ENCODE results near the gene KNTC1.
"Not testable (repeated sequence)": the region's sequence is repeated elsewhere in the genome, so short reads cannot be mapped to it uniquely, and the experiment has no call there.

KNTC1 gene

DNA sequence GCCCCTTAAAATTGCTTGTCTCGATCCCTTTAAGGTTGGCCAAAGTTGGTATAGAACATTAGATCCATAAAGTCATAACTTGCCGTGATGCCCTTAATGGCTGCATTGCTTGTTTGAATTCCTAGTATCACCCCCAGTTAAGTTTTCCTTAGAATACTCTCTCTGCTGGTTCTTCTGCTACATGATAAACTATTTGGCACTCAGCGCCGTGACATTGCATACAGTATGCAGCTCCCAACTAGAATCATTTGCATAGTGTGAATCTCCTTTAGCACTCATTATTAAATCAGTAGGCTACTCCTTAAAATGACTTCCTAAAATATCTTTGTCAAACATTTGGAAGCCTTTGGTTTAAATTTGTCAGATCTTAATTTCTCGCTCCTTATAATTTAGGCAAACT lies 42.2 kb downstream of the KNTC1 start:
- Histone ChIP-seq H3K27me3 (ENCODE audit: low read depth, low read length) (no peaks in the 10 kb centered on the region), H3K27ac (ENCODE audit: low read length) (no peak overlapping the region), H4K20me1 (ENCODE audit: insufficient read depth, low read length) (no peaks in the 10 kb centered on the region), H3K9ac (ENCODE audit: low read length) (no peak overlapping the region), H3K4me3 (ENCODE audit: low read length) (no peak overlapping the region), H3K4me2 (ENCODE audit: low read length) (no peak overlapping the region), H3K79me2 (ENCODE audit: low read length) (no peaks in the 10 kb centered on the region), H3K36me3 (replicated peaks; ENCODE audit: low read depth, low read length) (peaks cover 44% of the 10 kb centered on the region), H2AFZ (ENCODE audit: low read depth, low read length) (no peak overlapping the region), H3K4me1 (ENCODE audit: low read length) (no peaks in the 10 kb centered on the region), H3K9me3 (ENCODE audit: insufficient read depth, low read length) (no peaks in the 10 kb centered on the region)
- TF ChIP-seq, protein P1, sequence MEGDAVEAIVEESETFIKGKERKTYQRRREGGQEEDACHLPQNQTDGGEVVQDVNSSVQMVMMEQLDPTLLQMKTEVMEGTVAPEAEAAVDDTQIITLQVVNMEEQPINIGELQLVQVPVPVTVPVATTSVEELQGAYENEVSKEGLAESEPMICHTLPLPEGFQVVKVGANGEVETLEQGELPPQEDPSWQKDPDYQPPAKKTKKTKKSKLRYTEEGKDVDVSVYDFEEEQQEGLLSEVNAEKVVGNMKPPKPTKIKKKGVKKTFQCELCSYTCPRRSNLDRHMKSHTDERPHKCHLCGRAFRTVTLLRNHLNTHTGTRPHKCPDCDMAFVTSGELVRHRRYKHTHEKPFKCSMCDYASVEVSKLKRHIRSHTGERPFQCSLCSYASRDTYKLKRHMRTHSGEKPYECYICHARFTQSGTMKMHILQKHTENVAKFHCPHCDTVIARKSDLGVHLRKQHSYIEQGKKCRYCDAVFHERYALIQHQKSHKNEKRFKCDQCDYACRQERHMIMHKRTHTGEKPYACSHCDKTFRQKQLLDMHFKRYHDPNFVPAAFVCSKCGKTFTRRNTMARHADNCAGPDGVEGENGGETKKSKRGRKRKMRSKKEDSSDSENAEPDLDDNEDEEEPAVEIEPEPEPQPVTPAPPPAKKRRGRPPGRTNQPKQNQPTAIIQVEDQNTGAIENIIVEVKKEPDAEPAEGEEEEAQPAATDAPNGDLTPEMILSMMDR (IDR thresholded peaks at IDR 0.05; ENCODE audit: low read depth, low read length): no peak
- no peak for TF ChIP-seq EZH2phosphoT487 (IDR thresholded peaks at IDR 0.05; ENCODE audit: low read depth)

DNA sequence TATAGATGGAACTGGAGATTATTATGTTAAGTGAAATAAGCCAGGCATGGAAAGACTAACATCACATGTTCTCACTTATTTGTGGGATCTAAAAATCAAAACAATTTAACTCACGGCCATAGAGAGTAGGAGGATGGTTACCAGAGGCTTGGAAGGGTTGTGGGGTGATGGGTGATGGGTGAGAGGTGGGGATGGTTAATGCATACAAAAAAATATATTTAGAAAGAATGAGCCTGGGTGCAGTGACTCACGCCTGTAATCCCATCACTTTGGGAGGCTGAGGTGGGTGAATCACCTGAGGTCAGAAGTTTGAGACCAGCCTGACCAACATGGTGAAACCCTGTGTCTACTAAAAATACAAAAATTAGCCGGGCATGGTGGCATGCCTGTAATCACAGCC lies 43.0 kb downstream of the KNTC1 start:
- H3K27me3 ChIP-seq (ENCODE audit: low read depth, low read length); H3K9me3 ChIP-seq (ENCODE audit: insufficient read depth, low read length); H3K9ac ChIP-seq (ENCODE audit: low read length); H3K27ac ChIP-seq (ENCODE audit: low read length); H3K4me1 ChIP-seq (ENCODE audit: low read length); H3K79me2 ChIP-seq (ENCODE audit: low read length); H4K20me1 ChIP-seq (ENCODE audit: insufficient read depth, low read length); H3K4me3 ChIP-seq (ENCODE audit: low read length); H2AFZ ChIP-seq (ENCODE audit: low read depth, low read length); H3K4me2 ChIP-seq (ENCODE audit: low read length): not testable (repeated sequence)
- H3K36me3 ChIP-seq (replicated peaks; ENCODE audit: low read depth, low read length): peaks cover 42% of the 10 kb centered on the region

DNA sequence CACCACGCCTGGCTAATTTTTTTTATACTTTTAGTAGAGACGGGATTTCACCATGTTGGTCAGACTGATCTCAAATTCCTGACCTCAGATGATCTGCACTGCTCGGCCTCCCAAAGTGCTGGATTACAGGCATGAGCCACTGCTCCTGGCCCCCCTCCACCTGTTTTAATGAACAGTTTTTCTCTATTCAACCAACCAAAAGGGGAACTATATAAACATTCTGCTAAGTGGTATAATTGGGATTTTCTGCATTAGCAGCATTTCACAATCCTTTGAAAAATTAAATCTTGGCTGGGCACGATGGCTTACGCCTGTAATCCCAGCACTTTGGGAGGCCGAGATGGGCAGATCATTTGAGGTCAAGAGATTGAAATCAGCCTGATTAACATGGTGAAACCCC lies 44.8 kb downstream of the KNTC1 start:
- no peaks in the 10 kb centered on the region for H3K9me3 ChIP-seq (ENCODE audit: insufficient read depth, low read length)
- no peaks in the 10 kb centered on the region for H3K27me3 ChIP-seq (ENCODE audit: low read depth, low read length)
- H3K4me1 ChIP-seq (ENCODE audit: low read length): no peaks in the 10 kb centered on the region
- H2AFZ ChIP-seq (ENCODE audit: low read depth, low read length): no peak overlapping the region
- no peak overlapping the region for H3K4me2 ChIP-seq (ENCODE audit: low read length)
- no peak for TF ChIP-seq EZH2phosphoT487 (IDR thresholded peaks at IDR 0.05; ENCODE audit: low read depth)
- no peak overlapping the region for H3K27ac ChIP-seq (ENCODE audit: low read length)
- H3K79me2 ChIP-seq (ENCODE audit: low read length): no peaks in the 10 kb centered on the region
- H4K20me1 ChIP-seq (ENCODE audit: insufficient read depth, low read length): no peaks in the 10 kb centered on the region
- H3K4me3 ChIP-seq (ENCODE audit: low read length): no peak overlapping the region
- H3K9ac ChIP-seq (ENCODE audit: low read length): no peak overlapping the region
- peaks cover 55% of the 10 kb centered on the region for H3K36me3 ChIP-seq (replicated peaks; ENCODE audit: low read depth, low read length)

DNA sequence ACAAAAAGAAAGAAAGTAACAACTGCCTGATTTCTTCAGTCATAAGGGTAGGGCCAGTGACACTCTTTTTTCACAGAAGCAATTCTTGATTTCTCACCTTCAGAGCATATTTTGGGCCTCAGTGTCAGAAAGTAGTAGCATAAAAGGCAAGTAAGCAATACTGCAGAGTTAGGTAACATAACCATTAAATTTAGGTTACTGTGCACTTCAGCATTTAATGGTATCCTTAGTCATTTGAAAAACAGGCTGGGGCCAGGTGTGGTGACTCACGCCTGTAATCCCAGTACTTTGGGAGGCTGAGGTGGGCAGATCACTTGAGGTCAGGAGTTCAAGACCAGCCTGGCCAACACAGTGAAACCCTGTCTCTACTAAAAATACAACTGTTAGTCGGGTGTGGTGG lies 56.2 kb downstream of the KNTC1 start:
- H3K4me3 ChIP-seq (ENCODE audit: low read length); H3K27me3 ChIP-seq (ENCODE audit: low read depth, low read length); H3K27ac ChIP-seq (ENCODE audit: low read length); H3K4me2 ChIP-seq (ENCODE audit: low read length); H4K20me1 ChIP-seq (ENCODE audit: insufficient read depth, low read length); H3K9me3 ChIP-seq (ENCODE audit: insufficient read depth, low read length); H3K4me1 ChIP-seq (ENCODE audit: low read length); H3K9ac ChIP-seq (ENCODE audit: low read length); H3K79me2 ChIP-seq (ENCODE audit: low read length); H2AFZ ChIP-seq (ENCODE audit: low read depth, low read length): not testable (repeated sequence)
- peaks cover 63% of the 10 kb centered on the region for H3K36me3 ChIP-seq (replicated peaks; ENCODE audit: low read depth, low read length)

DNA sequence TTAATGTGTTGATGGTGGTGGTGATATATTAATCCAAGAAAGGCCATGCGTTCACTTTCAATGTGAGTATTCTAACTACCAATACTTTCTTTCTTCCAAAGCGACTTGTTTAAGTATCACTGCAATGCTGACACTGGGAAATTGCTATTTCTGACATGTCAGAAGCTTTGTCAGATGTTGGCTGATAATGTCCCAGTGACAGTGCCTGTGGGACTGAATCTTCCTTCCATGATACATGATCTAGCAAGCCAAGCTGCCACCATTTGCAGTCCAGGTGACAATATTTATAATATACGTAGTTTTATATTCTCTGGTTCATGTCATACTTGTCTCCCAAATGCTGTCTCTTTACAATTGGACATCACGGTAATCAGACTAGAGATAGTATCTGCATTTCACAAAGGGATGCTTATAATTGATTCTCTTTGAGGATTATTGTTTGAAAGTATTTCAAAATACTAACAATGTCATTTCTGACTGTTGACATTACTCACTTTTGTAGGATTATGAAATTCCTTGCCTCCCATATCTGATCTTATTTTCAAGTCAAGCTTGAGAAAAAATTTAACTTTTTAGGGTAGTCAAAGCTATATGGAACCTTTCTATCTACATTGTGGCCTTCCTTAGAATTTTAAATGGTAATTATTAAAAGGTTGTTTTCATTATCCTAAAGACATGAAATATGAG lies 57.3 kb downstream of the KNTC1 start:
- peaks cover 62% of the 10 kb centered on the region for H3K36me3 ChIP-seq (replicated peaks; ENCODE audit: low read depth, low read length)
- H3K27ac ChIP-seq (ENCODE audit: low read length): no peak overlapping the region
- H3K9ac ChIP-seq (ENCODE audit: low read length): no peak overlapping the region
- H3K4me1 ChIP-seq (ENCODE audit: low read length): no peaks in the 10 kb centered on the region
- no peak for TF ChIP-seq EZH2phosphoT487 (IDR thresholded peaks at IDR 0.05; ENCODE audit: low read depth)
- TF ChIP-seq, protein P1 (IDR thresholded peaks at IDR 0.05; ENCODE audit: low read depth, low read length): no peak
- H3K9me3 ChIP-seq (ENCODE audit: insufficient read depth, low read length): no peaks in the 10 kb centered on the region
- no peak overlapping the region for H3K4me2 ChIP-seq (ENCODE audit: low read length)
- no peaks in the 10 kb centered on the region for H3K27me3 ChIP-seq (ENCODE audit: low read depth, low read length)
- no peak overlapping the region for H3K4me3 ChIP-seq (ENCODE audit: low read length)
- H3K79me2 ChIP-seq (ENCODE audit: low read length): no peaks in the 10 kb centered on the region
- H4K20me1 ChIP-seq (ENCODE audit: insufficient read depth, low read length): no peaks in the 10 kb centered on the region
- no peak overlapping the region for H2AFZ ChIP-seq (ENCODE audit: low read depth, low read length)
